GM19025 (cell line): Measurements from ENCODE around the gene NKX1-2.
"Not testable (repeated sequence)": the region's sequence is repeated elsewhere in the genome, so short reads cannot be mapped to it uniquely, and the experiment has no call there.

ENCODE experiments used
- ATAC-seq: cut with Tn5 transposase; IDR thresholded peaks from one replicate; pipeline ENCODE4 v1.9.1; 2021; ENCODE audit warnings: mild to moderate bottlenecking, low read depth, moderate library complexity; ENCODE audit not compliant: unreplicated experiment

The NKX1-2 gene

DNA sequence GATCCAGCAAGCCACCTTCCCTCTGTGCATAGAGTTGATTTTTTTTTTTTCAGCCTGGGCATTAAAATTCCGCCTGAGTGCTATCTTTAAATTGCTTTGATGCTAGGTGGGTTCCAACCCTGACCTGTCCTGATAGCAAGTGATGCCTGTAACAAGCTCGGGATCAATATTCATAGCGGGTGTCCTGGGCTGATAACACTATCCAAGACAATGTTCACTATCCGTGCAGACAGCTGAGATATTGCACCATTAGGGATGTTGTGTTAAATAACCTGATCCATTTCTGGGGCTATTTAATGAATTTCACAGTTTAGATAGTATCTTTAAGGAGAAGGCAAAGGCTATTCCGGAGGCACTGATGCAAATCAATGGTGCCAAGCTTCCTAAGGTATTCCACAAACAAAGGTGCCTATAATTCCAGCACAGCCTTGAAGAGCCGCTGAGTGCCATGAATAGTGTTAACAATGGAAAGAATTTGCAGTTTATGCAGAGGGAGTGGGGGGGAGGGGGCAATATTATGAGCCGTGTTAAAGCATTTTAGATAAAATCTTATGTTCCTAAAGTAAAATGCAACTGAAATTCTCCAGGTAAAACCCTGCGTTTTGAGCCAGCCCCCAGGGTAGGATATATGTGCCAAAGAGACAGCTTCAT lies 4.2 kb upstream of the NKX1-2 start:
- no peak for ATAC-seq

DNA sequence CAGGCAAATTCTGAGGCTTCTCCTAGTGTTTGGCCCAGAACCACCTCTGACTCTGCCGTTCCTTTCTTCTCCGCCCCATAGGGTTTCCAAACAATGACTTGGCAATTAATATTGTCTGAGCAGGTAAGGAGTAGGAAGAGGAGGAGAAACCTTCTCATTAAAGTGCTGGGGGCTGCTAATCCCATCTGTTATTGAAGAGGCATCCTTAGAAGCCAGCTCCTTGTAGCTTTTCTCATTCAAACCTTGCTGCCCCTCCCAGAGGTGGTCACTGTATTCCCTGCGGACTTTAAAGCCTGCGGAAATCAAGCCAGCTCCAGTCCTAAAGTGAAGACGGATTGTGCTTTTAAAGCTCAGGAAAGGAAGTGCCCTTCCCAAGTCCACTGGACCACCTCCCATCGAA lies 1.4 kb upstream of the NKX1-2 start:
- ATAC-seq = no peak

DNA sequence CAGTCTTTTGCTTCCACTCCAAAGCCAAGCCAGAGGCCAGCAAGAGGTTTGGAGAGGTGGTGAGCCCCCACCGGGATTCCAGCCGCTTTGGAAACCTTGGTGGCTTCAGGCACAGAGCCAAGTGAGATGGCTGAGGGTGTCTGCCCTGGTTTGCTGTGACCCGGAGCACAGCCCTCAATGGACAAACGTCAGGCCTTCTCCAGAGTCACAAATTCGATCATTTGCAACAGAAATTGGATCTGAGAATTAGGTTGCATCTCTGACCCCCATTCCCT lies 885 bp upstream of the NKX1-2 start:
- no peak for ATAC-seq

DNA sequence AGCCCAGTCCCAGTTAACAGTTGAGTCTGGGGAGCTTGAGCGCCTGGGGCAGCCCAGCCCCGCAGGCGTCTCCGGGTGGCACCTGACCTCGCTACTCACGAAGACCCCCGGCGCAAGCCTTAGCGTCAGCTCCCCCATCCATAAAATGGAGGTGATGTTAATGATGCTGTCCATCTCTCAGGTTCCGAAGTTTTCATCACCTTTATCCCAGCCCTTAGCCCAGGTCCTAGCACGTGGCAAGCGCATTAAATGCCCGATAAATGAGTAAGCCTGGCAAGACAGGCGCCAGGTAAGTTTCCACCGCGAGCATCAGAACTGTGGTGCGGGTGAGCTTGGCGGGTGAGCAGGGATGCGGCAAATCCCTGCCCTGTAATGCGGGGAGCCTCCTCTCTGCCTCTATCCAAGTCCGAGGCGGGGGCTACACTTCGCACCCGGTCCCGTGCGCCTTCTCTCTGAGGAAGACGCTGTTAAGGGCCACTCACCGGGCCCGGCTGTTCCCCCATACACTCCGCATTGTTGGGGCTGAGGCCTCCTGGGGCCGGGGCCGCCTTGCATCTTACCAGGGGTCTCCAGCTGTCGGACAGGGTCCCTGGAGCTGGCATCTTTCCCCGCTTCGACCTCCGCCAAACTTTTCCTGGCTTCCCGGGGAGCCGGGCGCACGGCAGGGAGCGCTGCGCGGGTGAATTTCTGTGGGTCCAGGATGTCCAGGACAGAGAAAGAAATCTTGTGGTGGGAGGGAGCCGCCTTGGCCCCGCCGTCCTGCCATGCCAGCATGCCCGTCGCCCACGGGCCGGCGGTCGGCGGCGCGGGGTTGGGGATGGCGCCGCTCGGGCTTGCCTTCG lies 444 bp downstream of the NKX1-2 start:
- no peak for ATAC-seq

DNA sequence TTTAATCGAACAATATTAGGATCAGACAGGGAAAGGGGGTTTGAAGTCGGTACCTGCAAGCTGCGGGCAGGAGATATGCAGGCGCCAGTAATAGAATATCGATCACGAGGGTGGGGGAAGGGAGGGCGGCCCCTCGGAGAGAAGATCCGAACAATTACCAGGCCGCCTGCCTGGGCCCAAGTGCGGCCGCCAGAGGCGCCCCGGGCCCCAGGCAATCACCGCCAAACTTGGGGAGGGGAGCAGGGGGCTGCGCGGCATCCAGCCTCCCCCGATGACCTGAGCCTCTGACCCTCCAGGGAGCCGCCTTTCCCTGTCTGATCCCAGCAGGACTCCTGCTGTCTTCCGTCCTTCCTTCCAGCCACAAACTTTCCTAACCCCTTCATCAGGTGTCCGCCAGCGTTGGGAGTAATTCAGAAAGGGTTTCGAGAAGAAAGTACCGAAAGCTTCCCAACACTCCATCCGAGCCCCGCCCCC lies 1.1 kb downstream of the NKX1-2 start:
- ATAC-seq = no peak

DNA sequence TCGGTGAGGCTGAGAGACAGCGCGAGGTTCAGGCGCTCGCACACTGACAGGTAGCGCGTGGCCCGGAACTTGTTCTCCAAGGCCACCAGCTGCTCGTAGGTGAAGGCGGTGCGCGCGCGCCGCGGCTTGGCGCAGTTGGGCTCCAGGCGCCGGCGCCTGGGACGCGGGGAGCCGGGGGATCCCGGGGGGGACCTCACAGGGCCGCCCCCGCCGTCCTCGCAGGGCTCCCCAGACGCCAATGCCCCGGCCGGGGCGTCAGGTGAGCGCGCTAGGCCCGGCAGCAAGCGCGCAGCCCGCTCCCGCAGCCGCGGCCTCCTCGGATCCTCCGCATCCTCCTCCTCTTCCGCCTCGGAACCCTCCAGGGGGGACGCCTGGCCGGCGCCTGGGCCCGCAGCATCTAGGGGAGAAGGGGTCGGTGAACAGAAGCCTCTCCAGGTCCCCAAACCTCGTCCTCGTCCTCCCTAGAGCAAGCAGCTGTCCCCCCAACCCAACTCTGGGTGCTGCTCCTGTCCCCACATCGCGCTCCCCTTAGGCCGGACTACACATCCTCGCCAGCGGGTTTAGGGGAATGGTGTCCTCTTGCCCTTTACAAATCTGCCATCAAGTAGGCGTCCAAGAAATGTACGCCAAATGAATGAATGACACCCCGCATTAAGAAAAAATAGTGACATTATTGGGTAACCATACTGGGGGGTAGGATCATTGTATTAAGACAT lies 1.9 kb downstream of the NKX1-2 start:
- no peak for ATAC-seq

DNA sequence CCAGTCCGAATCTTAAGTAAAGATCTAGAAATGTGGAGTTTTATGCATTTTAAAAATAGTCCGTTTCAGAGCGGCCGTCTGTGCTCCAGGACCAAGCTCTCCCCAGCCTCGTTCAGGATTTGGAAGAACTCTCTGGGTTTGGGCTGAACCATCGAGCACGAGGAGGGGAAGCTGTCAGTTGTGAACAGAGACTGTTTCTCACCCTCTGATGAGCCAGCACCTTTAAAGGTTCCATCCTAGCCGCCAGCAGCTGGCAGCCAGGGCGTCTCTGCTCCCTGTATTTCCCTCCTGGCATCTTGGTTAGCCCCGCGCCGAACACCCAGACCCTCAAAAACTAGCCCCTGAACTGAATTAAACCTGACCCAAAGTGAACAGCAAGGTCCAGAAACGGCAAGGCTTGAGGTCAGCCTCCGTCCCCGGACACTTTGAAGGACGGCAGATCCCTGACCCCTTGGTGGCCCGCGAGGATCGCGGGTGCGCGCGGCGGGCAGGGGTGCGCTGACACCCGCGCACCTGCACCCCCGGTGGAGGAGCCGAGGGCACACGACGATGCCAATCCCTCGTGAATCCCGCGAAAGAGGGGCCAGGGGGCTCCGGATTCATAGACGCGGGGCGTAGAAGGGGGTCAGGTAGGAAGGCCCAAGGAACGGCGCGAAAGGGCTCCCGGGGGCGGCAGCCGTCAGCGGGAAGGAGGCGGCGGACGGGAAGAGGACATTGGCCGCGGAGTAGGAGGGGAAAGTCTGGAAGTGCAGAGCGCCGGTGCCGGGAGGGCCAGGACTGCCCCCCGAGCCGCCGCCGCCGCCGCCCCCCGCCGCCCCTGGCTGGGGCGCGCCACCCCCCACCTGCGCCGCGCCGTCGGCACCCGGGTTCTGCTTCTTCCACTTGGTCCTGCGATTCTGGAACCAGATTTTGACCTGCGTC lies 2.7 kb downstream of the NKX1-2 start:
- no peak for ATAC-seq

DNA sequence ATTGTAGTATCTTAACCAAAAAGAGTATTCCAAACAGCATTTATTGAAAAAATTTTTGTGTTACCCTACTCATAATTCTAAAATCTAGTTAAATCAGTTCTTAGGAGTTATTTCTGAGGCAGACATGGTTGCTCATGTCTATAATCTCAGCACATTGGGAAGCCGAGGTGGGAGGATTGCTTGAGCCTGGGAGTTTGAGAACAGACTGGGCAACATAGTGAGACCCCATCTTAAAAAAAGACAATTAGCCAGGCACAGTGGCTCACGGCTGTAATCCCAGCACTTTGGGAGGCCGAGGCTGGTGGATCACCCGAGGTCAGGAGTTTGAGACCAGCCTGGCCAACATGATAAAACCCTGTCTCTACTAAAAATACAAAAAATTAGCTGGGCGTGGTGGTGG lies 8.1 kb downstream of the NKX1-2 start:
- ATAC-seq = not testable (repeated sequence)

DNA sequence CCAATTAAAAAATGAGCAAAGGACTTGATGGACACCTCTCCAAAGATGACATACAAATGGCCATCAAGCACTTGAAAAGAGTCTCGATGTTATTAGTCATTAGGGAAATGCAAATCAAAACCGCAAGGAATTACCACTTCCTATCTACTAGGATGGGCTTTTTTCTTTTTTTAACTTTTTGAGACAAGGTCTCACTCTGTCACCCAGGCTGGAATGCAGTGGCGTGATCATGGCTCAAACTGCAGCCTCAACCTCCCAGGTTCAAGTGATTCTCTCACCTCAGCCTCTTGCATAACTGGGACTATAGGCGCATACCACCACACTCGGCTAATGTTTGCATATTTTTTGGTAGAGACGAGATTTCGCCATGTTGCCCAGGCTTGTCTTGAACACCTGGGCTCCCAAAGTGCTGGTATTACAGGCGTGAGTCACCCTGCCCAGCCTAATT lies 13.6 kb downstream of the NKX1-2 start:
- ATAC-seq = no peak

DNA sequence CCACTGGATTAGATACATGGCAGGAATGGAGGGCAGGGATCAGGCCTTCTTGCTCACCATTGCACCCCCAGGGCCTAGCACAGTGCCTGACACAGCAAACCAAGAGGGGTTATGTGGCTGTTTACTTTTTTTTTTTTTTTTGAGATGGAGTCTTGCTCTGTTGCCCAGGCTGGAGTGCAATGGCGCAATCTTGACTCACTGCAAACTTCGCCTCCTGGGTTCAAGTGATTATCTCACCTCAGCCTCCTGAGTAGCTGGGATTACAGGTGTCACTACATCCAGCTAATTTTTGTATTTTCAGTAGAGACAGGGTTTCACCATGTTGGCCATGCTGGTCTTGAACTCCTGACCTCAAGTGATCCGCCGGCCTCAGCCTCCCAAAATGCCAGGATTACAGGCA lies 14.2 kb downstream of the NKX1-2 start:
- ATAC-seq = not testable (repeated sequence)

DNA sequence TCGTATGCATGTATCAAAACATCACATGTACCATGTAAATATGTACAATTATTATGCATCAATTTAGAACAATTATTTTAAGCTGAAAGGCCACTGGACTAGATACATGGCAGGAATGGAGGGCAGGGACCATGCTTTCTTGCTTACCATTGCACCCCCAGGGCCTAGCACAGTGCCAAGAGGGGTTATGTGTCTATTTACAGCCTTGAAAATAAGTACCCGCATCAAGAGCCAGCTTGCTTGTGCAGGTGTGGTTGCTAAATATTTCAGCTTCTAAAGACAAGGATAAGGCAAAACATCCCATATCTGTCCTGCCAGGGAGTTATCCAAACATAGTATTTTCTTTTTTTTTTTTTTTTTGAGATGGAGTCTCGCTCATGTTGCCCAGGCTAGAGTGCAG lies 16.4 kb downstream of the NKX1-2 start:
- ATAC-seq = no peak

DNA sequence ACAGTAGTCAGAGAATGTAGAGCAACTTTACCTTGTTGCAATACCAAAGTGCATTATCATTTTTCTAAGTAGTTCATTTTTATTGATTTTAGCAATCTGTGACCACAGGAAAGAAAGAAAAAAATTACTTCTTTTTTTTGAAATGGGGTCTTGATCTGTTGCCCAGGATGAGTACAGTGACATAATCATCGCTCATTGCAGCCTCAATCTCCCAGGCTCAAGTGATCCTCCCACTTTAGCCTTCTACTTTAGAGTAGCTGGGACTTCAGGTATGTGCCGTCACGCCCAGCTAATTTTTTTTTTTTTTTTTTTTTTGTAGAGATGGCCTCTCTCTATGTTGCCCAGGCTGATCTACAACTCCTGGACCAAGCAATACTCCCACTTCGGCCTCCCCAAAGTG lies 19.8 kb downstream of the NKX1-2 start:
- no peak for ATAC-seq

DNA sequence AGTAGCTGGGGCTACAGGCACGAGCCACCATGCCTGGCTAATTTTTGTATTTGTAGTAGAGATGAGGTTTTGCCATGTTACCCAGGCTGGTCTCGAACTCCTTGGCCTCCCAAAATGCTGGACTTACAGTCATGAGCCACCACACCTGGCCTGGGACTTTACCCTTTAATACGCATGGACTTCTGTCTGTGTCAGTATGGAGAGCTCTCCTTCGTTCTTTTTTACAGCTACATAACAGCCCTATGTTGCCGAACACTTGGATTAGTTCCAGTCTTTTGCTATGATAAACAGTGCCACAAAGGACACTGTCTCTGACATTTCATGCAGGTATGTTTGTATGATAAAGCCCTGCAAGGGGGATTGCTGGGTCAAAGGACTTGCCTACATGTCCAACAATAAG lies 20.3 kb downstream of the NKX1-2 start:
- ATAC-seq = no peak

DNA sequence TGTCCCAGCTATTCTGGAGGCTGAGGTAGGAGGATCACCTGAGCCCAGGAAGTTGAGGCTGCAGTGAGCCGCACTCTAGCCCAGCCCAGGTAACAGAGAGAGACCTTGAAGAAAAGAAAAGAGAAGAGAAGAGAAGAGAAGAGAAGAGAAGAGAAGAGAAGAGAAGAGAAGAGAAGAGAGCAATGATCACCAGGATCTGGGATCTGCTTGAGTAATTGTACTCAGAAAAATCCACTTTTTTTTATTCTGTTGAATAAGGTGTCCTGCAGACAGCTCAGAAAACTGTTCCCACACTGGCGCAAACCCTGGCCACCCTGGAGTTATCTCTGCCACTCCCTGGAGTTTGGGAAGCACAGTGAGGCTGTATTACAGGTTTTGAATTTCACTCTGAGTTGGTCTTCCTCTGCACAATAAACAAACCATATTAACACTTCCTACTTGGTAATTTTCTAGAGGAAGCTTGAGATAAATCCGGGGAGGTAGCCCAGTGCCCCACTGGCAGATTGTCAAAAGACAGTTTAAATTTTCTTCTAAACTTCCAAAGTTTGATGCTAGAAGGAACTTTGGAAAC lies 21.5 kb downstream of the NKX1-2 start:
- ATAC-seq = no peak

DNA sequence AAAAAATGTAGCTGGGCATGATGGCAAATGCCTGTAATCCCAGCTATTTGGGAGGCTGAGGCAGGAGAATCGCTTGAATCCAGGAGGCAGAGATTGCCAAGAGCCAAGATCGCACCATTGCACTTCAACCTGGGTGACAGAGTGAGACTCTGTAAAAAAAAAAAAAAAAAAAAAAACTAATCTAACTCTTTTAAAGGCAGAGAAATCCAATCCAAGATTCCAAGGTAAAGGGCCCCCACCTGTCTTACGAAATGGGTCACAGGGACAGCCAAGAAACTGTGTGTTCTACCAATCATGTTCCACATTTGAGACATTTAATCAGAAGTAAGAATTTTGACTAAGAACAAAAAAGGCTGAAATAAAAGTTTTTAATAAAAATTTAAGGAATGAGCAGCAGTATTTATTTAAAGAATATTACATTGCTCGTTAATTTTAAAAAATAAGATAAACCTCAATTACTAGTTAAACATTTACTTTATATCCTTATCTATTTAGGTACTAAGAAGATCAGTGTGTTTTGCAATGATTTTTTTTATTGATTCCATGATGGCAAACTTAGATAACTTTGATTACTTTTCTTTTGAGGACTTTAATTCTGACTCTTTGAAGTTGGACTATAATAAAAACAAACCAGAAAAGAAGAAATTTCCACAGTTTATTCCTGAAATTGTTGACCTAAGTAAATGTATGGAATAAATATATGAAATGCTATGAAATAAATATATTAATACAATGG lies 24.4 kb downstream of the NKX1-2 start:
- no peak for ATAC-seq

DNA sequence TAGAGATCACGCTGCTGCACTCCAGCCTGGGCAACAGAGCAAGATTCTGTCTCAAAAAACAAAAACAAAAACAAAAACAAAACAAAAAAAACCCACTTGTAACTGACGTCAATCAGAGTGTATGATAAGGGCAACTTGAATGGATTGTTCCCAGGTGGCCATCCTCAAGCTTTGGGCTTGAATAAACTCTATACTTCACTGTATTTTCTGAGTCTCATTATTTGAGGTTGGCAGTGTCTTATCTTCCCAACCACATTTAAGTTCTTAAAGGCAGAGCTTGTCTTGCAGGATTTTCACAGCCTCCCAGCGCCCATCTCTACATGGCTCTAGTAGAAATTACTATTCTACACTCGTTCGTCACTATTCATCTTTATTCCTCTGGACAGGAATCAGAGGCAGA lies 26.0 kb downstream of the NKX1-2 start:
- no peak for ATAC-seq

DNA sequence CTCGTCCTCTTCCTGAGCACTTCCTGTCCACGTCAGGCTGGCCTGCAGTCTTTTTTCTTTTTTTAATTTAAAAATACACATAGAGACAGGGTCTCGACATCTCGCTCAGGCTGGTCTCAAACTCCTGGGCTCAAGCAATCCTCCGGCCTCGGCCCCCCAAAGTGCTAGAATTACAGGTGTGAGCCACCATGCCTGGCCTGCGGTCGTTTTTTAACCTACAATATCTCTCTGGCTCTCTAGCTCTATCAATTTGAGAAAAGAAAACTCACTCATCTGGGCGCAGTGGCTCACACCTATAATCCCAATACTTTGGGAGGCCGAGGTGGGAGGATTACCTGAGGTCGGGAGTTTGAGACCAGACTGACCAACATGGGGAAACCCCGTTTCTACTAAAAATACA lies 27.1 kb downstream of the NKX1-2 start:
- no peak for ATAC-seq

DNA sequence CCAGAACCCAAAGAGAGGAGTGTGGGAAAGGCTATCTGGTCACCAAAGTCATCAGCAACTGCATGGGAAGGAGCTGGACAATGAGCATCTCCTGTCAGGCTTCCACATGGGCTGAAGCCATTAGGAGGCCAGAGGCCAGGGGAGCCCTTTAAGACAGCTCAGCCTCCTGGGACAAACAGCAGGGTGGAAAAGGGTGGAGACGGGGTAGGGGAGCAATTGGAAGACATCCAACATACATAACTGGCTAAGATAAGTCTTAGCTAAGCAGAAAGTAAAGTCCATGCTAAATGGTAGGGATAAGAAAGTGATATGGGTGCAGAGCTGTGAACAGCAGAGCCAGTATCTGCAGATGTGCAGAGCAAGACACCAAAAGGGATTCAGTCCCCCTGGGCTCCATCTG lies 29.6 kb downstream of the NKX1-2 start:
- no peak for ATAC-seq

DNA sequence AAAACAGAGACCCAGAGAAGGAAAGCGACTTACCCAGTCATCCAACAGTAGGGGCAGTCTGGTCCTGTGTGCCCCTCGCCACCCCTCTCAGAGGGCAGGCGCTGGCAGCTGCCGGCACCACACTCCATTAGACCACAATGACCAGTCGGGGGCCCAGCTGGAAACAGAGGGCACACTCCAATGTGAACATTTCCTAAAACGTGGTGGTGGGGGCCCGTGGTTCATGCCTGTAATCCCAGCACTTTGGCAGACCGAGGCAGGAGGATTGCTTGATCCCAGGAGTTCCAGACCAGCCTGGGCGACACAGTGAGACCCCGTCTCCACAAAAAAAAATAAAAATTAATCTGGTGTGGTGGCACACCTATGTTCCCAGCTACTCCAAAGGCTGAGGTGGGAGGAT lies 30.2 kb downstream of the NKX1-2 start:
- no peak for ATAC-seq
